Mononuclear cell (primary cell): ENCODE results near the gene SCN10A. TPM values are rescaled to one million over a fixed set of nuclear protein-coding genes. Genes with fewer than 3 reads are reported as not detected.

ENCODE experiments used
- H3K27me3 ChIP-seq: 2 replicates; pipeline ENCODE4 v1.6.0; 2011; ENCODE audit warnings: low read length, control low read depth; ENCODE audit not compliant: insufficient read depth
- H3K4me1 ChIP-seq: 2 replicates; pipeline ENCODE4 v1.5.1; 2011; ENCODE audit warnings: mild to moderate bottlenecking, low read length, control low read depth; ENCODE audit not compliant: insufficient read depth
- H3K4me3 ChIP-seq: 2 replicates; pipeline ENCODE4 v1.5.1; 2011; ENCODE audit warnings: mild to moderate bottlenecking, low read length, moderate library complexity
- H3K9me3 ChIP-seq: 2 replicates; pipeline ENCODE4 v1.5.1; 2011; ENCODE audit warnings: low read depth, mild to moderate bottlenecking, control low read depth, low read length
- total RNA-seq: library from RNA; depleted of rRNA; stranded (reverse); fragments of >200 nt; gene quantifications from one replicate; pipeline ENCODE4 v1.2.3, GENCODE V29; 2012

Gene SCN10A
- not detected for total RNA-seq

- no peaks in the 10 kb centered on the region for H3K9me3 ChIP-seq
- no peak within 1 kb of the TSS for H3K4me3 ChIP-seq
- no peaks in the 10 kb centered on the region for H3K4me1 ChIP-seq
- H3K27me3 ChIP-seq, result no peaks in the 10 kb centered on the region
Measured at GRCh38 chr3:38816026-38816425, at the start of gene SCN10A. TSS of gene SCN10A (minus strand) at chr3:38816217. CDS start at chr3:38794010, 22,207 bp downstream.

GRCh38 chr3:38853011-38853410, 37.0 kb upstream of the SCN10A start:
- no peaks in the 10 kb centered on the region for H3K27me3 ChIP-seq
- H3K9me3 ChIP-seq, result no peaks in the 10 kb centered on the region
- no peak overlapping the region for H3K4me3 ChIP-seq
- no peaks in the 10 kb centered on the region for H3K4me1 ChIP-seq

GRCh38 chr3:38843898-38844297, 27.9 kb upstream of the SCN10A start:
- Histone ChIP-seq H3K4me1 (no peaks in the 10 kb centered on the region), H3K4me3 (no peak overlapping the region), H3K9me3 (no peaks in the 10 kb centered on the region), H3K27me3 (peaks cover 4% of the 10 kb centered on the region)

GRCh38 chr3:38842266-38842965, 26.4 kb upstream of the SCN10A start:
- Histone ChIP-seq H3K27me3 (peaks cover 4% of the 10 kb centered on the region), H3K4me1 (no peaks in the 10 kb centered on the region), H3K4me3 (no peak overlapping the region), H3K9me3 (no peaks in the 10 kb centered on the region)

GRCh38 chr3:38840987-38841386, 25.0 kb upstream of the SCN10A start:
- no peaks in the 10 kb centered on the region for H3K4me1 ChIP-seq
- H3K27me3 ChIP-seq, result peaks cover 4% of the 10 kb centered on the region
- no peaks in the 10 kb centered on the region for H3K9me3 ChIP-seq
- H3K4me3 ChIP-seq, result no peak overlapping the region

- peaks cover under 1% of the 10 kb centered on the region for H3K27me3 ChIP-seq
- H3K4me1 ChIP-seq, result peaks cover 8% of the 10 kb centered on the region
- H3K4me3 ChIP-seq, result no peak overlapping the region
- H3K9me3 ChIP-seq, result no peaks in the 10 kb centered on the region
Measured at GRCh38 chr3:38837358-38837757, 21.3 kb upstream of the SCN10A start.

GRCh38 chr3:38836561-38836960, 20.5 kb upstream of the SCN10A start:
- Histone ChIP-seq H3K4me3 (no peak overlapping the region), H3K27me3 (no peaks in the 10 kb centered on the region), H3K4me1 (peaks cover 8% of the 10 kb centered on the region)

GRCh38 chr3:38835939-38836338, 19.9 kb upstream of the SCN10A start:
- H3K4me3 ChIP-seq, result no peak overlapping the region
- no peaks in the 10 kb centered on the region for H3K9me3 ChIP-seq
- H3K4me1 ChIP-seq, result peaks cover 8% of the 10 kb centered on the region
- H3K27me3 ChIP-seq, result no peaks in the 10 kb centered on the region

More at GRCh38 chr3:38836561-38836960, 20.5 kb upstream of the SCN10A start:
- H3K9me3 ChIP-seq, result no peaks in the 10 kb centered on the region

- Histone ChIP-seq H3K4me1 (peaks cover 8% of the 10 kb centered on the region), H3K27me3 (no peaks in the 10 kb centered on the region), H3K4me3 (no peak overlapping the region), H3K9me3 (no peaks in the 10 kb centered on the region)
Measured at GRCh38 chr3:38834717-38835116, 18.7 kb upstream of the SCN10A start.

GRCh38 chr3:38834110-38834509, 18.1 kb upstream of the SCN10A start:
- H3K9me3 ChIP-seq, result no peaks in the 10 kb centered on the region
- no peak overlapping the region for H3K4me3 ChIP-seq
- no peaks in the 10 kb centered on the region for H3K27me3 ChIP-seq
- peaks cover 8% of the 10 kb centered on the region for H3K4me1 ChIP-seq

GRCh38 chr3:38829404-38829803, 13.4 kb upstream of the SCN10A start:
- H3K9me3 ChIP-seq, result no peaks in the 10 kb centered on the region
- H3K4me3 ChIP-seq, result no peak overlapping the region
- H3K27me3 ChIP-seq, result no peaks in the 10 kb centered on the region
- peaks cover 4% of the 10 kb centered on the region for H3K4me1 ChIP-seq

GRCh38 chr3:38828681-38829080, 12.7 kb upstream of the SCN10A start:
- Histone ChIP-seq H3K27me3 (no peaks in the 10 kb centered on the region), H3K9me3 (no peaks in the 10 kb centered on the region), H3K4me1 (no peaks in the 10 kb centered on the region), H3K4me3 (no peak overlapping the region)

- no peaks in the 10 kb centered on the region for H3K4me1 ChIP-seq
- H3K9me3 ChIP-seq, result no peaks in the 10 kb centered on the region
- H3K4me3 ChIP-seq, result no peak overlapping the region
- H3K27me3 ChIP-seq, result no peaks in the 10 kb centered on the region
Measured at GRCh38 chr3:38827791-38828190, 11.8 kb upstream of the SCN10A start.

- Histone ChIP-seq H3K4me1 (no peaks in the 10 kb centered on the region), H3K9me3 (no peaks in the 10 kb centered on the region), H3K4me3 (no peak overlapping the region), H3K27me3 (no peaks in the 10 kb centered on the region)
Measured at GRCh38 chr3:38826001-38826400, 10.0 kb upstream of the SCN10A start.

- Histone ChIP-seq H3K4me3 (no peak overlapping the region), H3K4me1 (no peaks in the 10 kb centered on the region), H3K9me3 (no peaks in the 10 kb centered on the region), H3K27me3 (no peaks in the 10 kb centered on the region)
Measured at GRCh38 chr3:38824349-38824748, 8.3 kb upstream of the SCN10A start.

- Histone ChIP-seq H3K27me3 (no peaks in the 10 kb centered on the region), H3K9me3 (no peaks in the 10 kb centered on the region), H3K4me3 (no peak overlapping the region), H3K4me1 (no peaks in the 10 kb centered on the region)
Measured at GRCh38 chr3:38823722-38824121, 7.7 kb upstream of the SCN10A start.
